Uterus (tissue), 2 donors: Measurements from ENCODE around the gene GALNTL6.

Experiments used
- CTCF ChIP-seq, 4 experiments: fragments of 200-600 bp in 2 of 4; fragments of 450-650 bp in 2 of 4; sonication (generic) in 2 of 4; IDR thresholded peaks; one replicate each; pipeline ENCODE4 v1.5.1; 2016 to 2019; ENCODE audit warnings: antibody characterized with exemption in 4 of 4, mild to moderate bottlenecking in 2 of 4, moderate library complexity in 1 of 4
- POLR2A ChIP-seq, 2 donors: fragments of 450-650 bp; IDR thresholded peaks; one replicate each; pipeline ENCODE4 v1.6.1; 2016; ENCODE audit warnings: antibody characterized with exemption in 2 of 2, mild to moderate bottlenecking in 1 of 2, moderate library complexity in 1 of 2

GRCh38 chr4:172596206-172596605, 783.0 kb downstream of the GALNTL6 start:
- TF ChIP-seq CTCF (IDR thresholded peaks at IDR 0.05) = no peak
- TF ChIP-seq POLR2A (IDR thresholded peaks at IDR 0.05) = no peak
